ENCODE measurements around the gene MTUS2.

Gene MTUS2

DNA sequence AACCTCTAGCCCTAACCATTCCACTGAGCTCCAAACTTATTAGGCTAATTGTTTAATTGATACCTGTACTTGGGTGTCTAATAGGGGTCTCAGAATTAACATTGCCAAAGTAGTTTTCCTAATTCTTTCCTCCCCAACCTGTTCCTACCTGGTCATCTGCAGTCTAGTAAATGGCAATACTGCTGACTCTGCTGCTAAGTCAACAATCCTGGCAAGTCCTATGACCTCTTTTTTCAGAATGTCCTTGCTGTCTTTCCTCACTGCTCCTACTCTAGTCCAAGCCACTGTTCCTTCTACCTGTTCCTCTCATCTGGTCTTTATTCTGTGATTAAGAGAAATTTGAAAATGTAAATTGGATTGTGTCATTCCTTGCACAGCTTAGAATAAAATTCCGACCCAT is 143.9 kb downstream of the MTUS2 start:
- TF ChIP-seq POLR2AphosphoS5 (IDR thresholded peaks at IDR 0.05; ENCODE audit: low read depth) (no peak), CTCF (IDR thresholded peaks at IDR 0.05; ENCODE audit: insufficient read depth, low read length) (no peak), SPI1 (IDR thresholded peaks at IDR 0.05; ENCODE audit: borderline replicate concordance, low read depth) (no peak), GABPA (IDR thresholded peaks at IDR 0.05; ENCODE audit: low read depth) (no peak)
- TF ChIP-seq, protein P1, sequence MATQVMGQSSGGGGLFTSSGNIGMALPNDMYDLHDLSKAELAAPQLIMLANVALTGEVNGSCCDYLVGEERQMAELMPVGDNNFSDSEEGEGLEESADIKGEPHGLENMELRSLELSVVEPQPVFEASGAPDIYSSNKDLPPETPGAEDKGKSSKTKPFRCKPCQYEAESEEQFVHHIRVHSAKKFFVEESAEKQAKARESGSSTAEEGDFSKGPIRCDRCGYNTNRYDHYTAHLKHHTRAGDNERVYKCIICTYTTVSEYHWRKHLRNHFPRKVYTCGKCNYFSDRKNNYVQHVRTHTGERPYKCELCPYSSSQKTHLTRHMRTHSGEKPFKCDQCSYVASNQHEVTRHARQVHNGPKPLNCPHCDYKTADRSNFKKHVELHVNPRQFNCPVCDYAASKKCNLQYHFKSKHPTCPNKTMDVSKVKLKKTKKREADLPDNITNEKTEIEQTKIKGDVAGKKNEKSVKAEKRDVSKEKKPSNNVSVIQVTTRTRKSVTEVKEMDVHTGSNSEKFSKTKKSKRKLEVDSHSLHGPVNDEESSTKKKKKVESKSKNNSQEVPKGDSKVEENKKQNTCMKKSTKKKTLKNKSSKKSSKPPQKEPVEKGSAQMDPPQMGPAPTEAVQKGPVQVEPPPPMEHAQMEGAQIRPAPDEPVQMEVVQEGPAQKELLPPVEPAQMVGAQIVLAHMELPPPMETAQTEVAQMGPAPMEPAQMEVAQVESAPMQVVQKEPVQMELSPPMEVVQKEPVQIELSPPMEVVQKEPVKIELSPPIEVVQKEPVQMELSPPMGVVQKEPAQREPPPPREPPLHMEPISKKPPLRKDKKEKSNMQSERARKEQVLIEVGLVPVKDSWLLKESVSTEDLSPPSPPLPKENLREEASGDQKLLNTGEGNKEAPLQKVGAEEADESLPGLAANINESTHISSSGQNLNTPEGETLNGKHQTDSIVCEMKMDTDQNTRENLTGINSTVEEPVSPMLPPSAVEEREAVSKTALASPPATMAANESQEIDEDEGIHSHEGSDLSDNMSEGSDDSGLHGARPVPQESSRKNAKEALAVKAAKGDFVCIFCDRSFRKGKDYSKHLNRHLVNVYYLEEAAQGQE (IDR thresholded peaks at IDR 0.05; ENCODE audit: insufficient replicate concordance, low read depth), result no peak
- Histone ChIP-seq H3K27ac (replicated peaks) (no peak overlapping the region), H3K27me3 (ENCODE audit: insufficient read depth, poor library complexity, severe bottlenecking) (no peaks in the 10 kb centered on the region), H3K4me3 (replicated peaks; ENCODE audit: insufficient read depth, low read length) (no peak overlapping the region)
- no peak for DNase-seq (ENCODE audit: low read depth in 1 of 2, low spot score in 1 of 2)

GRCh38 chr13:28964803-28965202 is 144.7 kb downstream of the MTUS2 start:
- Histone ChIP-seq H3K27ac (replicated peaks) (no peak overlapping the region), H3K4me3 (replicated peaks; ENCODE audit: insufficient read depth, low read length) (no peak overlapping the region), H3K27me3 (ENCODE audit: insufficient read depth, poor library complexity, severe bottlenecking) (no peaks in the 10 kb centered on the region)
- TF ChIP-seq, protein P1 (IDR thresholded peaks at IDR 0.05; ENCODE audit: insufficient replicate concordance, low read depth), result no peak
- TF ChIP-seq CTCF (IDR thresholded peaks at IDR 0.05; ENCODE audit: insufficient read depth, low read length) (no peak), SPI1 (IDR thresholded peaks at IDR 0.05; ENCODE audit: borderline replicate concordance, low read depth) (no peak), POLR2AphosphoS5 (IDR thresholded peaks at IDR 0.05; ENCODE audit: low read depth) (no peak), GABPA (IDR thresholded peaks at IDR 0.05; ENCODE audit: low read depth) (no peak)
- no peak for DNase-seq (ENCODE audit: low read depth in 1 of 2, low spot score in 1 of 2)

DNA sequence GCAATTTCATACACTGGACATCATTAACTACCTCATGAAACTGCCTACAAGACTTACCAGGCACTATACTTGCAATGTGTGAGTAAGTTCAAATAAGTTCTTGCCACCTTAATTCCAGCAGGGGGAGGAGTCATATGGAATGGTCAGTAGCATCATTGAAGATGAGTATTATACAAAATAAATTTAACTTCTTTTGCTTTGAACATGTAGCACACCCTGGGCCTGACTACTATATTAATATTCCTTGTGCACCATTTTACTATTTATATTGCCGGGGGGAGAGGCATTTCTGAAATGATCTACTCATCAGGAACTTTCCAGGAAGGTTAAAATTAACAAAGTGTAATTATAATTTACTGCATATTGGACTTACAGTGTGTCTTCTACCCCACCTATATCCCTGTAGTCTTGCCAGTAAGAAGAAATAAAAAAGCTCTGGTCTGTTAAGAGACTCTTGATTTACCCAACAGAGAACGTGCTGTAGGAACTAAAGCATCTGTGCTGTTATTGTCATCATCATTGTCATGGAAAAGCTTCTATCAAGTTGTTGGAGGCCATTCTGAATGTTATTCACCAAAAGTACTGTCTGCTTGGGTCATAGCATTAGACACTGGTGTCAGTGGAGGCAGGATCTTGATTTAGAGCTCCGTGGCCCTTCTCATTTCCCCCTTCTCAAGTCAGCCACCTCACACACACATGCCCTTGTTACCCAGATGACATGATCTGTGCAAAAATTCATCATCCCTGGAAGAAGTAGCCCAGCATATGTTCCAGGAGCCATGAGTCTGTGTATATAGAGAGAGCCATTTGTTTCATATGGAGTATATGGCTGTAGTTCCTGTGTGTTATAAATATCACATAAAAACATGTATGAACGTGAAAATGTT is 147.1 kb downstream of the MTUS2 start:
- no peak overlapping the region for H3K27ac ChIP-seq (replicated peaks)
- no peak for TF ChIP-seq POLR2AphosphoS5 (IDR thresholded peaks at IDR 0.05; ENCODE audit: low read depth)
- TF ChIP-seq CTCF (IDR thresholded peaks at IDR 0.05; ENCODE audit: insufficient read depth, low read length), result no peak
- TF ChIP-seq, protein P1 (IDR thresholded peaks at IDR 0.05; ENCODE audit: insufficient replicate concordance, low read depth), result no peak
- TF ChIP-seq GABPA (IDR thresholded peaks at IDR 0.05; ENCODE audit: low read depth), result no peak
- no peak for TF ChIP-seq SPI1 (IDR thresholded peaks at IDR 0.05; ENCODE audit: borderline replicate concordance, low read depth)
- H3K4me3 ChIP-seq (replicated peaks; ENCODE audit: insufficient read depth, low read length), result no peak overlapping the region
- no peaks in the 10 kb centered on the region for H3K27me3 ChIP-seq (ENCODE audit: insufficient read depth, poor library complexity, severe bottlenecking)
- no peak for DNase-seq (ENCODE audit: low read depth in 1 of 2, low spot score in 1 of 2)

Data from HL-60 (cell line).